HepG2 (cell line): ENCODE results near the gene RPS8. TPM values are rescaled to one million over a fixed set of nuclear protein-coding genes. Genes with fewer than 3 reads are reported as not detected.
A peak's percentile ranks its signal among the peaks of the same experiment; 100 is the strongest.

Experiments used
- MED8 ChIP-seq: sonication (generic); formaldehyde crosslinking; IDR thresholded peaks from 2 replicates; pipeline ENCODE4 v1.8.1; 2023; ENCODE audit warnings: mild to moderate bottlenecking, missing genetic modification reagents; ENCODE audit not compliant: insufficient replicate concordance
- SMYD3 ChIP-seq: sonication (generic); formaldehyde crosslinking; IDR thresholded peaks from 2 replicates; pipeline ENCODE4 v1.8.1; 2023; ENCODE audit warnings: mild to moderate bottlenecking, missing genetic modification reagents
- SOX13 ChIP-seq, 3 experiments: fragments of 450-650 bp in 1 of 3; sonication (generic) in 1 of 3; formaldehyde crosslinking in 1 of 3; IDR thresholded peaks in 2 of 3; conservative IDR thresholded peaks in 1 of 3; 2 replicates each; pipeline versions ENCODE4 v1.5.0 to v1.6.1; 2016 to 2020; ENCODE audit warnings: antibody characterized with exemption in 1 of 3, mild to moderate bottlenecking in 1 of 3, missing compliant biosample characterization in 1 of 3, missing genetic modification reagents in 1 of 3, moderate library complexity in 1 of 3
- TRAFD1 ChIP-seq: sonication (generic); formaldehyde crosslinking; IDR thresholded peaks from 2 replicates; pipeline ENCODE4 v1.5.1; 2020; ENCODE audit warnings: missing genetic modification reagents, mild to moderate bottlenecking, borderline replicate concordance
- ZNF24 ChIP-seq: fragments of 450-650 bp; IDR thresholded peaks from 2 replicates; pipeline ENCODE4 v1.6.1; 2017; ENCODE audit warnings: antibody characterized with exemption, mild to moderate bottlenecking
- ZNF331 ChIP-seq: sonication (generic); formaldehyde crosslinking; IDR thresholded peaks from 2 replicates; pipeline ENCODE4 v1.4.0; 2020; ENCODE audit warnings: missing genetic modification reagents
- ZNF556 ChIP-seq: sonication (generic); formaldehyde crosslinking; IDR thresholded peaks from 2 replicates; pipeline ENCODE4 v1.4.0; 2020; ENCODE audit warnings: mild to moderate bottlenecking, missing genetic modification reagents, borderline replicate concordance
- ZNF652 ChIP-seq: IDR thresholded peaks from 2 replicates; pipeline ENCODE4 v1.6.1; 2016; ENCODE audit warnings: low read depth, borderline replicate concordance
- polyA plus RNA-seq, 8 experiments: library from polyadenylated mRNA; depleted of rRNA in 3 of 8; stranded (reverse) in 7 of 8; unstranded in 1 of 8; fragments of >200 nt; fragmentation: Illumina TruSeq in 4 of 8; extraction: Trizol in 4 of 8; gene quantifications; 2 replicates each; pipeline versions ENCODE4 v1.2.1 to v1.2.3, GENCODE V29; 2011 to 2016; ENCODE audit warnings: low read depth in 4 of 8, missing spikeins in 1 of 8, mixed read lengths in 1 of 8; ENCODE audit not compliant: insufficient read depth in 1 of 8
- total RNA-seq, 5 experiments: library from RNA; depleted of rRNA; stranded (reverse); fragments of >200 nt; fragmentation: Illumina TruSeq; extraction: Trizol; gene quantifications; 2 replicates each; pipeline ENCODE4 v1.2.3, GENCODE V29; 2016; ENCODE audit warnings: low read depth in 1 of 5
- TF ChIP-seq, protein P1 (sequence below): sonication (generic); IDR thresholded peaks from 2 replicates; pipeline ENCODE4 v1.6.1; 2016; ENCODE audit warnings: low read depth, borderline replicate concordance
- TF ChIP-seq, protein P2 (sequence below): sonication (generic); formaldehyde crosslinking; IDR thresholded peaks from 2 replicates; pipeline ENCODE4 v1.9.0; 2021; ENCODE audit warnings: mild to moderate bottlenecking, missing genetic modification reagents
- TF ChIP-seq, protein P3 (sequence below): sonication (generic); formaldehyde crosslinking; IDR thresholded peaks from 2 replicates; pipeline ENCODE4 v1.4.0; 2020; ENCODE audit warnings: mild to moderate bottlenecking, missing genetic modification reagents

RPS8 gene
- total and polyA plus RNA-seq, 2 of the 13 experiments (the other 11 are each of a cell fraction or from before 2014, with no cell fraction given): 2,628 to 2,822 TPM

DNA sequence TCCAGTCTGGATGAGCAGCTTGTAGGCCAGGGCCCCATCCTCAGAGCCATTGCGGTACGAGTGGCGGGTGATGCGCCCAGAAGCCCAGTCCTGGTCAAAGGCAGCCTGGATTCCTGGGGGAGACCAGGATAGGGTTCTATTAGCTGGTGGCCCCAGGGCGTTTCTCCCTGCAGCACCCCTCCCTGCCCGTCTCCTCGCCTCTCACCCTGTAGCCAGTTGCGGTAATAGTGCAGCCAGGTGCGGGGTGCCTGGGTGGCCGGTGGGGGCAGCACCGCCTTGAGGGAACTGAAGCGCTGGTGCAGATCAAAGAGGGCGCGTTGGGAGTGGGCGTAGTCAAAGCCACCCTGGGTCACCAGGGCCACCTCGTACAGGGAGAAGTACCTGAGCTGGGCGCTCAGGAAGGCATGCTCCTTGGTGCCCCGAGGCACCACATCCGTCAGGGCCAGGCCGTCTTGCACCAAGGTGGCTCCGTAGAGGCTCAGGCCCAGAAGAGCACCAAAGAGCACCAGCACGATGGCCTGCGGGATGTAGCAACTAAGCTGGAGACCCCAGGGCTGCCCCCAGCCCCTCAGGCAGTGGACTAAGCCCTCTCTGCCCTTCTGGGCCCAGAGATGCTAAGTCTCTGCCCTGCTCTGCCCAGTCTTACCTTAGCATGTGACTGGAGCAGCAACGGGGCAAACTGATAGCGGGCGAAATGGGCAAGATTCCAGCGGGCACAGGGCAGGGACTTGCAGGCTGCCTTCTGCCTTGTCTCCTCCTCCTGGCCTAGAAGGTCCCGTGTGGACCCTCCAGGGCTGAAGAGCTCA is 52.1 kb downstream of the RPS8 start (continued):
- TF ChIP-seq SOX13 (IDR thresholded peaks at IDR 0.05): no peak
- TF ChIP-seq SOX13 (CRISPR knock-in tag; conservative IDR thresholded peaks at IDR 0.05 in 1 of 2, IDR thresholded peaks at IDR 0.05 in 1 of 2): 0 out of 4 replicates have a peak, but pooled peaks of 1 of the 2 experiments have one; percentile 41
- TF ChIP-seq ZNF331 (CRISPR knock-in tag): peak; percentile 35; the same call in 1 of the 2 replicates
- no peak for TF ChIP-seq ZNF24
- no peak for TF ChIP-seq SMYD3 (CRISPR knock-in tag)
- TF ChIP-seq ZNF556: no peak; the same call in 1 of the 2 replicates
- peak; percentile 19; the same call in 1 of the 2 replicates for TF ChIP-seq ZNF652 (CRISPR knock-in tag)
- TF ChIP-seq, protein P1, sequence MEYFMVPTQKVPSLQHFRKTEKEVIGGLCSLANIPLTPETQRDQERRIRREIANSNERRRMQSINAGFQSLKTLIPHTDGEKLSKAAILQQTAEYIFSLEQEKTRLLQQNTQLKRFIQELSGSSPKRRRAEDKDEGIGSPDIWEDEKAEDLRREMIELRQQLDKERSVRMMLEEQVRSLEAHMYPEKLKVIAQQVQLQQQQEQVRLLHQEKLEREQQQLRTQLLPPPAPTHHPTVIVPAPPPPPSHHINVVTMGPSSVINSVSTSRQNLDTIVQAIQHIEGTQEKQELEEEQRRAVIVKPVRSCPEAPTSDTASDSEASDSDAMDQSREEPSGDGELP: peak; percentile 43; the same call in 1 of the 2 replicates
- TF ChIP-seq, protein P2, sequence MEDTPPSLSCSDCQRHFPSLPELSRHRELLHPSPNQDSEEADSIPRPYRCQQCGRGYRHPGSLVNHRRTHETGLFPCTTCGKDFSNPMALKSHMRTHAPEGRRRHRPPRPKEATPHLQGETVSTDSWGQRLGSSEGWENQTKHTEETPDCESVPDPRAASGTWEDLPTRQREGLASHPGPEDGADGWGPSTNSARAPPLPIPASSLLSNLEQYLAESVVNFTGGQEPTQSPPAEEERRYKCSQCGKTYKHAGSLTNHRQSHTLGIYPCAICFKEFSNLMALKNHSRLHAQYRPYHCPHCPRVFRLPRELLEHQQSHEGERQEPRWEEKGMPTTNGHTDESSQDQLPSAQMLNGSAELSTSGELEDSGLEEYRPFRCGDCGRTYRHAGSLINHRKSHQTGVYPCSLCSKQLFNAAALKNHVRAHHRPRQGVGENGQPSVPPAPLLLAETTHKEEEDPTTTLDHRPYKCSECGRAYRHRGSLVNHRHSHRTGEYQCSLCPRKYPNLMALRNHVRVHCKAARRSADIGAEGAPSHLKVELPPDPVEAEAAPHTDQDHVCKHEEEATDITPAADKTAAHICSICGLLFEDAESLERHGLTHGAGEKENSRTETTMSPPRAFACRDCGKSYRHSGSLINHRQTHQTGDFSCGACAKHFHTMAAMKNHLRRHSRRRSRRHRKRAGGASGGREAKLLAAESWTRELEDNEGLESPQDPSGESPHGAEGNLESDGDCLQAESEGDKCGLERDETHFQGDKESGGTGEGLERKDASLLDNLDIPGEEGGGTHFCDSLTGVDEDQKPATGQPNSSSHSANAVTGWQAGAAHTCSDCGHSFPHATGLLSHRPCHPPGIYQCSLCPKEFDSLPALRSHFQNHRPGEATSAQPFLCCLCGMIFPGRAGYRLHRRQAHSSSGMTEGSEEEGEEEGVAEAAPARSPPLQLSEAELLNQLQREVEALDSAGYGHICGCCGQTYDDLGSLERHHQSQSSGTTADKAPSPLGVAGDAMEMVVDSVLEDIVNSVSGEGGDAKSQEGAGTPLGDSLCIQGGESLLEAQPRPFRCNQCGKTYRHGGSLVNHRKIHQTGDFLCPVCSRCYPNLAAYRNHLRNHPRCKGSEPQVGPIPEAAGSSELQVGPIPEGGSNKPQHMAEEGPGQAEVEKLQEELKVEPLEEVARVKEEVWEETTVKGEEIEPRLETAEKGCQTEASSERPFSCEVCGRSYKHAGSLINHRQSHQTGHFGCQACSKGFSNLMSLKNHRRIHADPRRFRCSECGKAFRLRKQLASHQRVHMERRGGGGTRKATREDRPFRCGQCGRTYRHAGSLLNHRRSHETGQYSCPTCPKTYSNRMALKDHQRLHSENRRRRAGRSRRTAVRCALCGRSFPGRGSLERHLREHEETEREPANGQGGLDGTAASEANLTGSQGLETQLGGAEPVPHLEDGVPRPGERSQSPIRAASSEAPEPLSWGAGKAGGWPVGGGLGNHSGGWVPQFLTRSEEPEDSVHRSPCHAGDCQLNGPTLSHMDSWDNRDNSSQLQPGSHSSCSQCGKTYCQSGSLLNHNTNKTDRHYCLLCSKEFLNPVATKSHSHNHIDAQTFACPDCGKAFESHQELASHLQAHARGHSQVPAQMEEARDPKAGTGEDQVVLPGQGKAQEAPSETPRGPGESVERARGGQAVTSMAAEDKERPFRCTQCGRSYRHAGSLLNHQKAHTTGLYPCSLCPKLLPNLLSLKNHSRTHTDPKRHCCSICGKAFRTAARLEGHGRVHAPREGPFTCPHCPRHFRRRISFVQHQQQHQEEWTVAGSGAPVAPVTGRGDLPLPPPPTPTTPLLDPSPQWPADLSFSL (CRISPR knock-in tag): no peak
- TF ChIP-seq MED8 (CRISPR knock-in tag): peak; percentile 72
- TF ChIP-seq, protein P3, sequence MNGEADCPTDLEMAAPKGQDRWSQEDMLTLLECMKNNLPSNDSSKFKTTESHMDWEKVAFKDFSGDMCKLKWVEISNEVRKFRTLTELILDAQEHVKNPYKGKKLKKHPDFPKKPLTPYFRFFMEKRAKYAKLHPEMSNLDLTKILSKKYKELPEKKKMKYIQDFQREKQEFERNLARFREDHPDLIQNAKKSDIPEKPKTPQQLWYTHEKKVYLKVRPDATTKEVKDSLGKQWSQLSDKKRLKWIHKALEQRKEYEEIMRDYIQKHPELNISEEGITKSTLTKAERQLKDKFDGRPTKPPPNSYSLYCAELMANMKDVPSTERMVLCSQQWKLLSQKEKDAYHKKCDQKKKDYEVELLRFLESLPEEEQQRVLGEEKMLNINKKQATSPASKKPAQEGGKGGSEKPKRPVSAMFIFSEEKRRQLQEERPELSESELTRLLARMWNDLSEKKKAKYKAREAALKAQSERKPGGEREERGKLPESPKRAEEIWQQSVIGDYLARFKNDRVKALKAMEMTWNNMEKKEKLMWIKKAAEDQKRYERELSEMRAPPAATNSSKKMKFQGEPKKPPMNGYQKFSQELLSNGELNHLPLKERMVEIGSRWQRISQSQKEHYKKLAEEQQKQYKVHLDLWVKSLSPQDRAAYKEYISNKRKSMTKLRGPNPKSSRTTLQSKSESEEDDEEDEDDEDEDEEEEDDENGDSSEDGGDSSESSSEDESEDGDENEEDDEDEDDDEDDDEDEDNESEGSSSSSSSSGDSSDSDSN (CRISPR knock-in tag): peak; percentile 56
- TF ChIP-seq TRAFD1 (CRISPR knock-in tag): 0 out of 2 replicates have a peak, but pooled peaks have one; percentile 4
